ENCODE results near the gene PPP1R9B.
A peak's percentile ranks its signal among the peaks of the same experiment; 100 is the strongest.

Gene PPP1R9B

DNA sequence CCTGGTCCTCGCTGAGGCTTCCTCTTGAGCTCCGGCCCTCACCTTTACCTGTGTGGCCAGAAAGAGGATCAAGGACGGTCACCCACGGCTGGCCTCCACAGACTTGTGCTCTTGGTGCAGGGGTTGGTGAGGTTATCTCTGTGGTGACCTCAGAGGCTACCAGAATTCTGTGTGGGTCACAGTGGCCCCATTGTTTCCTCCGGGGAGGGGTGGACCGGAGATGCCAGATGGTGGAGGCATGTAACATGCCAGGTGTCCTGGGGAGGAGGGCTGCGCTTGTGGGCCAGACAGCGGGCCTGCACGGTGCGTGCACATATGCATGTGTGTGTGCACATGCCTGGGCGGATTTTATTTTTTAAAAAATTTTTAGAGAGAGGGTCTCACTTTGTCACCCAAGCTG lies 21.7 kb upstream of the PPP1R9B start:
- no peak for DNase-seq
- Histone ChIP-seq H3K9me3 (ENCODE audit: control insufficient read depth, low read length) (no peaks in the 10 kb centered on the region), H3K4me3 (ENCODE audit: insufficient read depth, low read depth, low read length, poor library complexity, severe bottlenecking) (no peak overlapping the region), H3K36me3 (ENCODE audit: control insufficient read depth, insufficient read depth, low read length) (no peaks in the 10 kb centered on the region), H3K4me1 (ENCODE audit: control insufficient read depth, insufficient read depth, low read length, poor library complexity, severe bottlenecking) (peaks cover 6% of the 10 kb centered on the region), H3K27me3 (replicated peaks; ENCODE audit: control insufficient read depth, insufficient read depth, low read length, poor library complexity, severe bottlenecking) (no peaks in the 10 kb centered on the region), H3K27ac (ENCODE audit: insufficient read depth, low read length, poor library complexity, severe bottlenecking) (no peak overlapping the region)

- H3K4me1 ChIP-seq (ENCODE audit: control insufficient read depth, insufficient read depth, low read length, poor library complexity, severe bottlenecking): peaks cover 6% of the 10 kb centered on the region
- DNase-seq: no peak
- no peak overlapping the region for H3K27ac ChIP-seq (ENCODE audit: insufficient read depth, low read length, poor library complexity, severe bottlenecking)
- no peaks in the 10 kb centered on the region for H3K9me3 ChIP-seq (ENCODE audit: control insufficient read depth, low read length)
- H3K27me3 ChIP-seq (replicated peaks; ENCODE audit: control insufficient read depth, insufficient read depth, low read length, poor library complexity, severe bottlenecking): no peaks in the 10 kb centered on the region
- no peak overlapping the region for H3K4me3 ChIP-seq (ENCODE audit: insufficient read depth, low read depth, low read length, poor library complexity, severe bottlenecking)
- H3K36me3 ChIP-seq (ENCODE audit: control insufficient read depth, insufficient read depth, low read length): no peaks in the 10 kb centered on the region
These were observed 21.0 kb upstream of the PPP1R9B start for GRCh38 chr17:50171371-50172071.

DNA sequence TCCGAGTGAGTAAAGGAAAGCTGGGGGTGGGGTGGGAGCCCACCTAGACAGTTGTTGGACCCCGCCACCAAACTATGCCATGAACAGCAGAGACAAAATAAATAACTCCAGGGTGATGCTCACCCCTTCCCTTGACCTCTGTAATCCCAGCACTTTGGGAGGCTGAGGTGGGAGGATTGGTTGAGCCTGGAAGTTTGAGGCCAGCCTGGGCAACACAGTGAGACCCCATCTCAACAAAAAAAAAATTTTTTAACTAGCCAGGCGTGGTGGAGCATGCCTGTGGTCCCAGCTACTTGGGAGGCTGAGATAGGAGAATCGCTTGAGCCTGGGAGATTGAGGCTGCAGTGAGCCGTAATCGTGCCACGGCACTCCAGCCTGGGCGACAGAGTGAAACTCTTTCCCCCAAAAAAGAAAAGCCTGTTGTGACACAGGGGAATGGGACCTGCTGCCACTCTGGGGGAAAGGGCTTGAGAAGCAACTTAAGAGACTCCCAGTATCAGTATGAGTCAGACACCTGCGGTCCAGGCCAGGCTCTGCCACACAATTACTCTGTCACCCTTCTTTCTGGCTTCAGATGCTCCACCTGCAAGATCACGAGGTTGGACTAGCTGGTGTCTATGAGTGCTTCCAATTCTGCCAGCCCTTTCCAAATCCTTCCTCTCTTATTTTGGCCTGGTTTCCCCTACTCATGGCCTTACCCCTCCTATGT lies 20.3 kb upstream of the PPP1R9B start:
- Histone ChIP-seq H3K27ac (ENCODE audit: insufficient read depth, low read length, poor library complexity, severe bottlenecking) (no peak overlapping the region), H3K36me3 (ENCODE audit: control insufficient read depth, insufficient read depth, low read length) (no peaks in the 10 kb centered on the region), H3K9me3 (ENCODE audit: control insufficient read depth, low read length) (no peaks in the 10 kb centered on the region), H3K4me1 (ENCODE audit: control insufficient read depth, insufficient read depth, low read length, poor library complexity, severe bottlenecking) (peaks cover 6% of the 10 kb centered on the region), H3K4me3 (ENCODE audit: insufficient read depth, low read depth, low read length, poor library complexity, severe bottlenecking) (no peak overlapping the region), H3K27me3 (replicated peaks; ENCODE audit: control insufficient read depth, insufficient read depth, low read length, poor library complexity, severe bottlenecking) (no peaks in the 10 kb centered on the region)
- DNase-seq: no peak

DNA sequence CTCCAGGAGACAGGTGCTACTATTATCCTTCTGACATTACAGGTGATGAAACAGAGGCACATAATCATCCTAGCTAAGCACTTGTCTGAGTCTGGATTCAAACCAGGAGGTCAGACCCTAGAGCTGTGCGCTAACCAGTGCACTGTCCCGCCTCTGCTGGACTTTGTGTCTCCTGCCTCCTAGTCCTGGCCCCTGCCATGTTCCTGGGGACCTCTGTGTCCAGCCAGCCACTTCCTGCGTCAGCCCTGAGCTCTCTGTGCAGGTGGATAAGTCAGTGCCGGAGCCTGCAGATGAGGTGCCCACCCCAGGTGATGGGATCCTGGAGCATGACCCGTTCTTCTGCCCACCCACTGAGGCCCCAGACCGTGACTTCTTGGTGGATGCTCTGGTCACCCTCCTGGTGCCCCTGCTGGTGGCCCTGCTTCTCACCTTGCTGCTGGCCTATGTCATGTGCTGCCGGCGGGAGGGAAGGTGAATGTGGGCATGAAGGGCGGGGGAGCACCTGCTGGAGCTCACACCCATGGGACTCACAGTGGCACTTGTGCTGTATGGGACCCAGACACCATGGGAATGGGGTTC lies 19.5 kb upstream of the PPP1R9B start:
- Histone ChIP-seq H3K27me3 (replicated peaks; ENCODE audit: control insufficient read depth, insufficient read depth, low read length, poor library complexity, severe bottlenecking) (no peaks in the 10 kb centered on the region), H3K36me3 (ENCODE audit: control insufficient read depth, insufficient read depth, low read length) (no peaks in the 10 kb centered on the region), H3K27ac (ENCODE audit: insufficient read depth, low read length, poor library complexity, severe bottlenecking) (no peak overlapping the region), H3K4me3 (ENCODE audit: insufficient read depth, low read depth, low read length, poor library complexity, severe bottlenecking) (no peak overlapping the region), H3K4me1 (ENCODE audit: control insufficient read depth, insufficient read depth, low read length, poor library complexity, severe bottlenecking) (peaks cover 6% of the 10 kb centered on the region), H3K9me3 (ENCODE audit: control insufficient read depth, low read length) (no peaks in the 10 kb centered on the region)
- DNase-seq: no peak

DNA sequence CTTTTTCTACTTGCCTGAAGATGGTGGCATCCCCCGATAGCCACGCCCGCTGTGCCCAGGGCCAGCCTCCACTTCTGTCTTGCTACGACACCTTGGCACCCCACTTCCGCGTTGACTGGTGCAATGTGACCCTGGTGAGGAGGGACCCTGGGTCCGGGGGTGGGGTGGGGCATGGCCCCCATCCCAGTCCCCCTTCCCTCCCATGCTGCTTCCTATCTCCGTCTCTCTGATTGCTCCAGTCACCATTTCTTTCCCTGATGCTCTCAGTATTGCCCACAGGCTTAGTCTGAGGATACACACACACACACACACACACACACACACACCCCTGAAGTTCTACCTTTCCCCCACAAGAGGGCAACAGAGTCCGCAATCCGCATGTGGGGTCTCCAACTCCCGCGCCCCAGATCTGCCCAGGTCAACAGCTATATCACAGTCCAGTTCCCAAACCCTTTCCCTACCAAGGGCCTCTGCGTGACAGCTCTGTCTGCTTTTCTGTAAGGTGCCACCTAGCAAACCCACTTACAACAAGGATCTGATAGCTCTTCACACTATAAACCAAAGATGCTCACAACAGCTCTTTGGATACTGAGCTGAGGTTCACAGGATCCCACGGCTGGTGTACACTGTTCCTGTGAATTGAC lies 18.8 kb upstream of the PPP1R9B start:
- H3K9me3 ChIP-seq (ENCODE audit: control insufficient read depth, low read length): no peaks in the 10 kb centered on the region
- peaks cover 6% of the 10 kb centered on the region for H3K4me1 ChIP-seq (ENCODE audit: control insufficient read depth, insufficient read depth, low read length, poor library complexity, severe bottlenecking)
- DNase-seq: peak; percentile 32 to 48 (median 47)
- H3K4me3 ChIP-seq (ENCODE audit: insufficient read depth, low read depth, low read length, poor library complexity, severe bottlenecking): no peak overlapping the region
- H3K27me3 ChIP-seq (replicated peaks; ENCODE audit: control insufficient read depth, insufficient read depth, low read length, poor library complexity, severe bottlenecking): no peaks in the 10 kb centered on the region
- H3K36me3 ChIP-seq (ENCODE audit: control insufficient read depth, insufficient read depth, low read length): no peaks in the 10 kb centered on the region
- H3K27ac ChIP-seq (ENCODE audit: insufficient read depth, low read length, poor library complexity, severe bottlenecking): no peak overlapping the region

DNA sequence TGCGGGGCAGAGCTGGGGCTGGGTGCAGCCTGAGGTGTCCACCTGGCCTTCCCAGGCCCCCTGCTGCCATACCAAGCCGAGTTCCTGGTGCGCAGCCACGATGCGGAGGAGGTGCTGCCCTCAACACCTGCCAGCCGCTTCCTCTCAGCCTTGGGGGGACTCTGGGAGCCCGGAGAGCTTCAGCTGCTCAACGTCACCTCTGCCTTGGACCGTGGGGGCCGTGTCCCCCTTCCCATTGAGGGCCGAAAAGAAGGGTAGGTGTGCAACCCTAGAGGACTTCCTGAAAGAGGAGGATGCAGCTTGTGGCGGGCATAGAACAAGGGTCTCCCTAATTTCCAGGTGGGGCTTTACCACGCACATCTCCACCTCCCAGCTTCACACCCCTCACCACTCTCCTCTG lies 17.8 kb upstream of the PPP1R9B start:
- Histone ChIP-seq H3K4me1 (ENCODE audit: control insufficient read depth, insufficient read depth, low read length, poor library complexity, severe bottlenecking) (peaks cover 6% of the 10 kb centered on the region), H3K27me3 (replicated peaks; ENCODE audit: control insufficient read depth, insufficient read depth, low read length, poor library complexity, severe bottlenecking) (no peaks in the 10 kb centered on the region), H3K4me3 (ENCODE audit: insufficient read depth, low read depth, low read length, poor library complexity, severe bottlenecking) (no peak overlapping the region), H3K36me3 (ENCODE audit: control insufficient read depth, insufficient read depth, low read length) (no peaks in the 10 kb centered on the region), H3K27ac (ENCODE audit: insufficient read depth, low read length, poor library complexity, severe bottlenecking) (no peak overlapping the region), H3K9me3 (ENCODE audit: control insufficient read depth, low read length) (no peaks in the 10 kb centered on the region)
- no peak for DNase-seq

DNA sequence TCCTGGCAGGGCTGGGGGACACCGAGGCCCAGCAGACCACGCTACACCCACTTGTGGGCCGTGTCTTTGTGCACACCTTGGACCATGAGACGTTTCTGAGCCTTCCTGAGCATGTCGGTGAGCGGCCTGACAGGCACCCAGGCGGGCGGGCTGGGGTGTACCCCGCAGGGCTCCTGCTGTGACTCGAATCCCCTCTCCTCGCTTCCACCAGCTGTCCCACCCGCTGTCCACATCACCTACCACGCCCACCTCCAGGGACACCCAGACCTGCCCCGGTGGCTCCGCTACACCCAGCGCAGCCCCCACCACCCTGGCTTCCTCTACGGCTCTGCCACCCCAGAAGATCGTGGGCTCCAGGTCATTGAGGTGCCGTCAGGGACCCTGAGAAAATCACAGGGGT lies 16.9 kb upstream of the PPP1R9B start:
- no peaks in the 10 kb centered on the region for H3K36me3 ChIP-seq (ENCODE audit: control insufficient read depth, insufficient read depth, low read length)
- no peaks in the 10 kb centered on the region for H3K27me3 ChIP-seq (replicated peaks; ENCODE audit: control insufficient read depth, insufficient read depth, low read length, poor library complexity, severe bottlenecking)
- peaks cover 8% of the 10 kb centered on the region for H3K4me1 ChIP-seq (ENCODE audit: control insufficient read depth, insufficient read depth, low read length, poor library complexity, severe bottlenecking)
- H3K9me3 ChIP-seq (ENCODE audit: control insufficient read depth, low read length): no peaks in the 10 kb centered on the region
- no peak overlapping the region for H3K4me3 ChIP-seq (ENCODE audit: insufficient read depth, low read depth, low read length, poor library complexity, severe bottlenecking)
- H3K27ac ChIP-seq (ENCODE audit: insufficient read depth, low read length, poor library complexity, severe bottlenecking): no peak overlapping the region
- no peak for DNase-seq

- H3K4me3 ChIP-seq (ENCODE audit: insufficient read depth, low read depth, low read length, poor library complexity, severe bottlenecking): no peak overlapping the region
- no peaks in the 10 kb centered on the region for H3K36me3 ChIP-seq (ENCODE audit: control insufficient read depth, insufficient read depth, low read length)
- H3K27me3 ChIP-seq (replicated peaks; ENCODE audit: control insufficient read depth, insufficient read depth, low read length, poor library complexity, severe bottlenecking): no peaks in the 10 kb centered on the region
- H3K9me3 ChIP-seq (ENCODE audit: control insufficient read depth, low read length): no peaks in the 10 kb centered on the region
- H3K27ac ChIP-seq (ENCODE audit: insufficient read depth, low read length, poor library complexity, severe bottlenecking): no peak overlapping the region
- no peak for DNase-seq
- H3K4me1 ChIP-seq (ENCODE audit: control insufficient read depth, insufficient read depth, low read length, poor library complexity, severe bottlenecking): peaks cover 15% of the 10 kb centered on the region
These were observed 16.2 kb upstream of the PPP1R9B start for GRCh38 chr17:50166518-50167181.

DNA sequence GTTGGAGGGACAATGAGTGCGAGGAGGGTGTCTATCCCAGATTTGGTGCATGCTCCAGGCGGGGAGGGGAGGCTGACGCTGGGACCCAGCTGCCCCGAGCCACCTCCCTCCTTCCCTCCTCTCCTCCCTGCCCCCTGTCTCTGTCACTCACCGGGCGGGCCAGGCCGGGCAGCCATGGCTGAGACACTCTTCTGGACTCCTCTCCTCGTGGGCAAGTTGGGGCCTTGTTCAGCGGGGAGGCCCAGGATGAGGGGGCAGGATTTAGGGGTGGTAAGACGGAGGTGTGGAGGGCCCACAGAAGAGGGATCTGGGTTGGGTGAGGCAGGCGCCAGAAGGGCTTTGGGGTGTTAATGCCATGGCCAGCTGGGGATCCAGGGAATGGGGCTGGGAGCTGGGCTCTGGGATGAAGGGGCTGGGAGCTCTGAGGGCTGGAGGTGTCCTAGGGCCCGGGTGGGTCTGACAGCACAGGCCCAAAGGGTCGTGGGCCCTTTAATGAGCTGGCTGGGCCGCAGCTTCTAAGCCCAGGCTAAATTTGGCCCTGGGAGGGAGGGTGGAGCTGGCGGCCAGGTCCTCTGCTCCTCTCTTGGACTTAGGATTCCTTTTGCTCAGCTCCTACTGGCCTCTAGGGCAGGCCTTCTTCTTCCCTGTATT lies 15.5 kb upstream of the PPP1R9B start, which contains the start of gene SGCA:
Gene SGCA, plus strand, starts transcription at position 139 of the 651 bp plus-strand sequence. Its CDS starts 36 bp downstream, at position 175.
- Histone ChIP-seq H3K9me3 (ENCODE audit: control insufficient read depth, low read length) (no peaks in the 10 kb centered on the region), H3K27ac (ENCODE audit: insufficient read depth, low read length, poor library complexity, severe bottlenecking) (no peak within 1 kb of the TSS), H3K4me3 (ENCODE audit: insufficient read depth, low read depth, low read length, poor library complexity, severe bottlenecking) (no peak within 1 kb of the TSS), H3K4me1 (ENCODE audit: control insufficient read depth, insufficient read depth, low read length, poor library complexity, severe bottlenecking) (peaks cover 20% of the 10 kb centered on the region), H3K27me3 (replicated peaks; ENCODE audit: control insufficient read depth, insufficient read depth, low read length, poor library complexity, severe bottlenecking) (no peaks in the 10 kb centered on the region), H3K36me3 (ENCODE audit: control insufficient read depth, insufficient read depth, low read length) (no peaks in the 10 kb centered on the region)
- DNase-seq: no peak
